Kidney capillary endothelial cell (primary cell): ENCODE data around the gene ABCA13.

Experiments used
- DNase-seq: peaks from one replicate; pipeline ENCODE4 v3.0.0-alpha.2; 2018; ENCODE audit warnings: low spot score

The ABCA13 gene

DNA sequence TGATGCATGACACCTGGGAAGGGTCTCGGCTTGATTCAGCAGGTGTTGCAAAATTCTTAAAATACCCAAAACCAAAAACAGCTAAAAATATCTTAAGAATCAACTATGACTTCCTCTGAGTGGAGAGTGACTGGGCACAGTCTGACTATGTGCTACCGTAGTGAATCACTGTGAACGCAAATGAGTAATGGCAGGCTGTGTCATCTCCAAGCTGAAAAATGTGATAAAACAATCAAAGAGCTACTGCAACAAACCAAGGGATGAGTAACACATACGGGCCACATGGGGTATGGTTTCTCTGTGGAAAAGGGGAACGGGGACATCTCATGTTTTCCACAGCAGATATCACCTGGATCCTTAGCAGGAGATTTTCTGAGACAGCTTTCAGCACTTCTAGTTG lies 127.5 kb downstream of the ABCA13 start:
- DNase-seq, result peak; percentile 74

DNA sequence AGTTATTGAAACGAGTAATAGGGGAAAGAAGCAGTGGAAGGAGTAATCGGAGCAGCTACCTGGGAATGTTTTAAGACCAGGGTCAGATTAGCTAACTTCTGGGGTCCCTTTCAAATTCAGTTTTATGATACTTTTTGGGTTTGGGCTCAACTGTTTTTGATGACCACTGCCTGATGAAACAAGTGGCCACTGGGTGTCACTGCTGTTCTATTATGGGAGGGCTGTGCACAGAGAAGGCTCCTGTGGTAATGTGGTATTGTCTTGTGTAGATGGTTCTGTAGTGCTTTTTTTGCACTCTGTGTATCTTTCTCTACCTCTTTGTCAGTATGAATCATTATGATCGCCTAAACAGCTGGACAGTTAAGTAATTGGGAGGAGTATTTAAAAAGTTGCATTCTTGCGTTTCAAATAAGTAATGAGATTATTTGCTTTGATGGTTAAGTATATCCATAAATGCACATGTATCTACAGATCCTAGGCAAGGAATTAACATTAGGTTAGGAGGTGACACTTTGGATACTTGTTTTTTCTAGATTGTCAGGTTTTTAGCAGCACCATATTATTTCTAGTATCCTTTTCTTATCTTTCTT lies 128.4 kb downstream of the ABCA13 start:
- DNase-seq, result peak; percentile 56

DNA sequence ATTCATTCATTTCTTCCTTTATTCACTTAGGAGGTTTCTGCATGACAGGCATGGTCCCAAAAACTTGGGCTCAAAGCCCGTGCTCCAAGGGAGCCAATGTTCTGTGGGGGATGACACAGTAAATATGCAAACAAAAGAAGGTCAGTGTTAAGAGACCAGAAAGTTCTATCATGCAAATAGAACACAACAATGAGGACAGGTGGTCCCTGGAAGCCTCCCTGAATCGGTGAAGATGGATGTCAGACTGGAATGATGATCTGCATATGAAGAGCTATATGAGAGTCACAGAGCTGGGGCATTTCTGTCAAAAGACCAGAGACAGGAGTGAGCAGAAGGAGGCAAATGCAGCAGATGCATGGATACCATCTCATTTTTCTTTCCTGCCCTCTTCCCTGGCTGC lies 129.0 kb downstream of the ABCA13 start:
- DNase-seq, result no peak

DNA sequence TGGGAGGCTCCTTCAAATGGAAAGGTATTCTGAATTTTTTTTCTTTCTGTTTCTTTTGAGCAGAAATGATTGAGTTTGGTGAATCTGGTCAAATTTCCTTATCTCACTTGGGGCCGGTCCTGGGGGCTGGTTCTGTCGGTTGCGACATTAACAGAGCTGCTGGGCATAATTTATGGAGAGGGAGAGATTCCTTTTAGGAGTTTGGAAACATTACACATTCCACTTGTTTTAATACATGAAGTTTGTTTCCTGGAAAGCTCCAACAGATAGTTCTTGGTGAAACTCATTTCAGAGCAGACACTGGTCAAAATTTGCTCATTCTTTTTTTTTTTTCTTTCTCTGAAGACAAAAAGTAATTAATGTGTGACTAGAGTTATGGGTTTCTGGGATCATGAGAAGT lies 129.9 kb downstream of the ABCA13 start:
- no peak for DNase-seq

DNA sequence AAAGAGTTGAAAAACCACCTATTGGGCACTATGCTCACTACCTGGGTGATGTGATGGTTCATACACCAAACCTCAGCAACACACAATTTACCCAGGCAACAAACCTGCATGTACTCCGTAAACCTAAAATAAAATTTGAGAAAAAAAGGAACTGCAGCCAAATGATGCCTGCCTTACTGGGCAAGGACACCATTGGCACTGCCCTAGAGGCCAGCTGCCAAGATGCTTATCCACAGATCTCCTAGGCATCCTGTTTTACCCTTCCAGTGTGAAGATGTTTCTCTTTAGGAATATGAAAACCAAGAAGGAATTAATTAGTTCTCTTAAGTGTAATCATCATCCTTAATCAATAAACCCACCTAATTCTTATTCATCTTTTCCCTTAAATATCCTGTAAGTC lies 133.4 kb downstream of the ABCA13 start:
- no peak for DNase-seq

DNA sequence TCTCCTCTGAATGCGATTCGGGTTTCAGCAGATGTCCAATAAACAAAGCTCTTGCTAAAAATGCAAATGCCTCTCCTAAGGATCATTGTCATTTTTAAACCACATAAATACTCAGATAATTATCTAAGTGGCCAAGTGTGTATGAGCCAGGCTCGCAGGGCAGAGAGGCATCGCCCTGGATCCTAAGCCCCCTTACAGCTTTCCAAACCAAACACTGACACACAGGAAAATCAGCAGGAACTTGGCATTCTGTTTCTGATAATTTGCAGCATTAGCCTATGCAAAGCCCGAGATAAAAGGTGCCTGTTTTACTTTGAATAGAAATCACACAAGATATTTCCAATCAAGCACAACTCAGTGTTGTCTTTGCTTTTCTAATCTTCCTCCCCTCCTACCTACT lies 134.4 kb downstream of the ABCA13 start:
- DNase-seq, result no peak

DNA sequence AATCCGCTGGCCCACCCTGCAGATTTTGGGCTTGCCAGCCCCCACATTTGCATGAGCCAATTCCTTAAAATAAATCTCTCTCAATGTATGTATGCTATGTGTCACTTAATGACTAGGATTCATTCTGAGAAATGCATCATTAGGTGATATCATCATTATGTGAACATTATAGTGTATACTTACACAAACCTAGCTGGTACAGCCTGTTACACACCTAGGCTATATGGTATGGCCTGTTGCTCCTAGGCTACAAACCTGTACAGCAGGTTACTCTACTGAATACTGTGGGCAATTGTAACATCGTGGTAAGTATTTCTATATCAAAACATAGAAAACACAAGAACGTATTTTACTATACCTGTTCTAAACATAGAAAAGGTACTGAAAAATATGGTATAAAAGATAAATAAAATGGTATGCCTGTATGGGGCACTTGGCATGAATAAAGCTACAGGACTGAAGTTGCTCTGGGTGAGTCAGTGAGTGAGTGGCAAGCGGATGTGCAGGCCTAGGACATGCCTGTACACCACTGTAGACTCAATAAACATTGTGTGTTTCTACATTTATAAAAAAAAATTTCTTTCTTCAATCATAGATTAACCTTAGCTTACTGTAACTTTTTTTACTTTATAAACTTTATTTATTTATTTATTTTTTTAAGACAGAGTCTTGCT lies 135.9 kb downstream of the ABCA13 start:
- no peak for DNase-seq

DNA sequence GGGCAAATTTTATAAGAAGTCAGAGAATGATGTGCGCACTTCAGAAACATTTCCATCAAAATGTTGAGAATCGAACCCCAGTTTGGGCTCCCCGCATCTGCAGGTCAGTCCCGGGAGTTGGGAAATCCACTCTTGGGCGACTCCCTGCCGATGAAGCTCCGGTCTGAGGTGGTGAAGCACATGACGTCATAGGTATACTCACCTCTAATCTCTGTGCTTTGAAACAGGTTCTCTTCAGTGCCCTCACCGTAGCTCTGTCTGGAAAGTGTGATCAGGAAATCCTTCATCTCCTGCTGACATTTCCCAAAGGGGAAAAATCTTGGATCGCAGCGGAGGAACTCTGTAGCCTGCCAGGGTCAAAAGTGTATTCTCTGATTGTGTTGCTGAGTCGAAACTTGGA lies 138.5 kb downstream of the ABCA13 start:
- no peak for DNase-seq

DNA sequence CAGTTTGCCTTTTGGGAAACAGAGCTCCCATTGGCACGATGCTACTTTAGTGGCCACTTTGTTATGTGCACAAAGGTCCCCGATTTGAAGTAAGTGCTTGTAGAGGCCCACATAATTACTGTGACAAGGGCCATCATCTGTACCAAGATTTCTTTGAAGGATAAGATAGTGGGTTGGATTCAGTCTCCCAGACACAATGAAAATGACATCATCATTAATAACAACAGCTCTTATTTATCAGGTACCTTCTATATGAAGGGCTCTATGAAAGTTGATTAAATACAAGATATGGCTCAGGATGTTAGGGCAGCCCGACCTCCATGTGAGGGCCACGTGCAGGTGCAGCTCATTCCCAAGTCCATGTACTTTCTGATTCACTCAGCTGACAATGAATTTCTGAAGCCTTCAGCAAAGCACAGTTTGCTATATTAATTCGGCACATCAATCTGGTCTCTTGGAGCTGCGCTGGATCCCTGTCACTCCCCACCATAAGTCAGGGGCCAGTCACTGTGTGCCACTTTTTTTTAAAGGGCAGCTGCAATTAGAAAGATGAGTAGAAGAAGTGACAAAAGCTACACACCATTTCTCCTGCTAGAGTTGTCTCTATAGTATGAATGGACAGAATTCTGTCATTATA lies 140.3 kb downstream of the ABCA13 start:
- no peak for DNase-seq

DNA sequence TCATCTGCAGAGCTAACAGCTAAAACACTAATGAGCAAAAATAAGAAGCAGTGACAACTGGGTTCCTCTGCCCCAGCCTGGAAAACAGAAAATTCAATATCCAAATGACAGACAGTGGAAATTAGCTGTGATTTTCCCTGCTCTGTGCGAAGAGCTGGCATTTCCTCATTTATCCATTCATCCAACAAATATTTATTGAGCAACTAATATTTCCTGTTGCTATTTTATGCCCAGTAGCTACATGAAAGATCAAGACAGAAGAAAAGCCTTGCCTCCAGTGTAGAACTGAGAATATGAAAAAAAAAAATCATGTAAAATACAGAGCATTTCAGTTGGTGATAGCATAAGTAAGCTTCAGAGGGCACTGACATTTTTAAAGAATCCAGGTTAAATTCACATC lies 140.9 kb downstream of the ABCA13 start:
- no peak for DNase-seq

DNA sequence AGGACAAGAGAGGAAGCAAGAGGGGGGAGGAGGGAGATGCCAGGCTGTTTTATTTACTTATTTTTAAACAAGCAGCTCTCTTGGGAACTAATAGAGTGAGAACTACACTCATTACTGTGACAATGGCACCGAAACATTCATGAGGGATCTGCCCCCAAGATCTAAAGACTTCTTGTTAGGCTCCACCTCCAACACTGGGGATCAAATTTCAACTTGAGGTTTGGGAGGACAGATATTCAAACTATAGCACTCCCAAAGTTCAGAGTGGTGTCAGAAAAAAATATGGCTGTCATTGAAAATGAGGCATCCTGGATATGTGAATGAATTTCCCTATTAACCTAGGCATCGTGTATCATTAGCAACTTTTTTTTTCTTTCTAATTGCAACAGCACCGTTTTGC lies 145.5 kb downstream of the ABCA13 start:
- DNase-seq, result no peak

DNA sequence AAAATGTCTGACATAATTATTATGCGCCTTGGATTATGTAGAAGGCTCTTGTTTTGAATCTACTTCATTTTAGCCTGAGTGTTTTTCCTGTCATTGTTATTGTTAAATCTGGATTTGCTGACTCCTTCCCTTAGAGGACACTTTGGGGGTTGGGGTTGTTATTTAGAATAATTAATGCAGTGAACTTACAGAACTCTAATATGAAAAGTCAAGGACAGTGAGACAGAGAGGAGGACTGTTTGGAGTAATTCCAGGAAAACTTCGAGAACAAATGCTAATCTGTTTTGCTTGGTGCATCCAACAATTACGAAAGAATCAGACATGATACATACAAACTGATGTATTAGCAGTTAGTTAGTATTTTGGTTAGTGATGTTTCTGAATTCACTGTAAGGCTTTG lies 146.1 kb downstream of the ABCA13 start:
- no peak for DNase-seq

DNA sequence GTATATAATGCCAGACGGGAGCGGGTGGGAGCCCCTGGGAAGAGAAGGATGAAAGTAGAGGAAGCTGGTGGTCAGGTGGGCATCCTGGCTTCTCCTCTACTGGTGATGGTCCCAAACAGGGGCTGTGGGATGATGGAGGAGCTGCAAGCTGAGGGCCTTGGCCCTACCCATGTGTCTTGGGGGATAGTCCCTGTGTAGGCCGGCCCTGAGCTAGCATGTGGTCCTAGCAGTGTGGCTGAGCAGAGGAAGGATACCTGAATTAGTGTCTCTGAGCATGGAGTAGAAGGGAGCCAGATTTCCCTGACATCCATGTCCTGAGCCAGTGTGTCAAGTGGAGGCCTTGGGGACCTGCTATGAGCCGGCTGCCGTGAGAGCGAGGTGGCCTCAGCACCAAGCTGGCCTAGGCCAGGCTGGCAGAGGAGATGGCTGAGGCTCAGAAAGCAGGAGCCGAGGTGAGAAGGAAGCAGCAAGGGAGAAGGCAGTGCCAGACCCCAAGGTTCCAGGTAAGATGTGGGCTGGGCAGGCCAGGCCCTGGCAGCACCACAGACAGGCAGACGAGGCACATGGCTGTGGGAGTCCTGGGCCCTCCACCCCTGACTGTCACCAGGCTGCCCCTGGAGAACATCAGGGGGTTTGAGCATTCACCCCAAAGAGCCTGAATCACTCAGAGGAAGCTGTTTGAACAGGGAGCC lies 150.2 kb downstream of the ABCA13 start:
- DNase-seq, result no peak

DNA sequence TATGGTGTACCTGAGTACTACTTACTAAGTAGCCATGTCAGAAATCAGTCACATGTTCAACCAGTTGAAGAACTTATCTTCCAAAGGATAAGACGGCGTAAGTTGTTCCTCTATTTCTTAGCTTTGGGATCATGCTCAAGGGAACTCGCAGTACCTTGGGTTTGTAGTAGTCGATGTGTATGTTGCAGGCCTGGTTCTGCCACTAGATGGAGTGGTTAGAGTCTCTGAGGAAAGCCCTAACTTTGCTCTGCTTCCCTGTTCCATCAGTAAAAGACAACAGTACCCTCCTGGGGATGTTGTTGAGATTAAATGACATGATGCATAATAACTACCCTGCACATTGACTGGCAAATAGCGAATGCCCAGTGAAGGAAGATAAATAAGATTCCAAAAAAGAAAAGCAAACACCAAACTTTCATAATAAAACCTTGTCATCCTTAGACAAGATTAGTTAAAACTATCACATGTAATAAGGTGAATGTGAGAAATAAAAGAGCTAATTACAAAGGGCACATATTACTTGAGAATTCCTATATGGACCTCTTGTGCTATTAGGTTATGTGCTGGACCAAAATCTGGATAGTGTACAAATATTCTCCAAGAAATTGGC lies 165.9 kb downstream of the ABCA13 start:
- no peak for DNase-seq

DNA sequence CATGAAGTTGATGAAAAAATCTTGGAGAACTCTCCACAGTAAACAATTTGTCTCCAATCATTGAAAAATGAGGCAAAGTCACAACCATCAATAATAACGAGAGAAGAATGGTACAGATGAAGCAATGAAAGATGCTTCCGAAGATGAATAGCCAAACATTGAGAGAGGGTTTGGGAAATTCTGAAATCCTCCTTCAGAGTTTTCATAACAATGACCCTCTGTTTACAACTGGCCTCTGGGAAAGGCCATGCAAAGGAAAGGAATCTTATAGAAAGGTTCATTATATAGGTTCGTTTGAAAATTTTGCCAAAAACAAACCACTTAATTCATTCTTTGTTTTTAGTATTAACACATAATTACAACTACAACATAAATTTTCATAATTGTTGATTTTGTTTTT lies 166.5 kb downstream of the ABCA13 start:
- no peak for DNase-seq

DNA sequence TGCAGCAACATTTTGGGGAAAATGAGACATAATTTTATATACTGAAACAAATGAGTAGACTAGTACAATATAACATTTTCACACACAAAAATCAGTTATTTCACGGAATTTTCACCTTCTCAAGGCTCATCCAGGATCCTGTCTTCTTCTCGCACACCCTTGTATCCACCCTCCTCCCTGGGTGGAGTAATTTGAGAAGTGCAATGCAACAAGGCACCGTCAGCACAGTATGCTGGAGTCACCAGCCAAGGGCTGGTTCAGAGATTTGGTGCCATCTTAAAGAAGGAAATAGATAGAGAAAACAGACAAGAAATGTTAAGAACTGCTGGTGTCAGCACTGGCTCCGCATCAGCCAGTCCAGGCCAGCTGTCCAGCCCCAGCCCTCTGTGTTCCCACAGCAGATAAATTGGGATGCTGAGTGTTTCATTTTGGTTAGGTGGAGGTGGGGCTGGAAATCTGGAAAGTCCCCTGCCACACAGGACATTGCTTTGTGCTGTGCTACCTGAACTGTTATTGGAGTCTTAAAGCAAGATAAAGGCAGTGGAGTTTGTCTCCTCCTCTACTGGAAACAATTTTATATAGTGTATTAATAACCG lies 176.1 kb downstream of the ABCA13 start:
- DNase-seq, result no peak

DNA sequence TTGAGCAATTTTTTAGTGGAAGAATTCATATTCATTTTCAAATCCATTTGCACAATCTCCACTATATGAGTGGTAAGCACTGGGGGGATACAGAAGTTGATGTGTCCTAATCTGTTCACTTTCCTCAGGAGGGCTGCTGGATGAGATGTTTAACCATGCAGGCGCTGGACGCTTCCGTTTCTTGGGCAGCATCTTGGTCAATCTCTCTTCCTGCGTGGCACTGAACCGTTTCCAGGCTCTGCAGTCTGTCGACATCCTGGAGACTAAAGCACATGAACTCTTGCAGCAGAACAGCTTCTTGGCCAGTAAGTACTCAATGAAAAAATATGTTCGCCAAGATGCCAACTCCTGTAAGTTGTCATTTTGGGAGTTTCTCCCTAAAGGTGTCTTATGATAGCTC lies 179.3 kb downstream of the ABCA13 start:
- no peak for DNase-seq

DNA sequence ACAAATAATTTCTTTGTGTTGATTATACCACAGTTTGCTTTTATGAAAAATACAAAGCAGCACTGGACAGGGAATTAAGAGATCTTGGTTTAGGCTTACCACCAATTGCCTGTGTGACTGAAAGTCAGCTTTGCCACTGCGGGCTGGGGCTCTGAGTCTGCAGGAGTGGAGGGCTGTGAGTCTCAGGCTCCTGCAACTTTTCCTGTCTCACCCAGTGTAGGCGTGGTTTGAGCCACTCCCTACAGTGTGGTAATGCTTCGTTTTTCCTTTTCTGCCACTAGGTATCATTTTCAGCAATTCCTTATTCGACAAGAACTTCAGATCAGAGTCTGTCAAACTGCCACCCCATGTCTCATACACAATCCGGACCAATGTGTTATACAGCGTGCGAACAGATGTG lies 180.6 kb downstream of the ABCA13 start:
- DNase-seq, result no peak

DNA sequence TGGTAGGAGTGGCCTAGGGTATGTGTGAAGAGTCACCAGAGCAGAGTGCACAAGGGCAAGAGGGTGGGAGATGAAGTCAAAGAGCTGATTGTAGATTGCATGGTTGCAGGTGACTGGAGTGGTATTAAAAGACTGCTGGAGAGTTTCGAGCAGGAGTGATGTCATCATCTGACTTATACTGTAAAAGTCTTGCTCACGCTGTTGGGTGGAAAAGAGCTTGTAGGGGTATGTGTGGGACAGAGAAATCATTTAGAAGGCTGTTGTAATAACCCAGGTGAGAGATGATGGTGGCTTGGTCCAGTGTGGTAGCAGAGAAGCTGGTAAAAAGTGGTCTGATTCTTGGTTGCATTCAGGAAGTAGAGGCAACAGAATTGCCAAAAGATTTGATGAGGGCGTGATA lies 184.1 kb downstream of the ABCA13 start:
- DNase-seq, result no peak

DNA sequence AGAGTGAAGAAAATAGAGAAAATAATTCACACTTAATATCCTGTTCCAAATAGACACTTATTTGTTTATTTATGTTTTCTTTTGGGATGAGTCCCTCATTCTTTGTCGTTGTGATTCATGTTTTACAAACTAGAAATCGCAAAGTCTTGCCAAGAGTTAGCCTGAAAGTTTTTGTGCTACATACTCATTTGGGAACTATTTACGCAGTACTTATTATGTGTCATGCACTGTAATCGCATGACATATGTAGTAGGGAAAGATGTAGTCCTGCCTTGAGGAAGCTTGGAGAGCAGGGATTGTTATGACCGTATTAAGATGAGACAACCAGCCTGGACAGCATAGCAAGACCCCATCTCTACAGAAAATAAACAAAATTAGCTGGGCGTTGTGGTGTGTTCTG lies 189.3 kb downstream of the ABCA13 start:
- no peak for DNase-seq

DNA sequence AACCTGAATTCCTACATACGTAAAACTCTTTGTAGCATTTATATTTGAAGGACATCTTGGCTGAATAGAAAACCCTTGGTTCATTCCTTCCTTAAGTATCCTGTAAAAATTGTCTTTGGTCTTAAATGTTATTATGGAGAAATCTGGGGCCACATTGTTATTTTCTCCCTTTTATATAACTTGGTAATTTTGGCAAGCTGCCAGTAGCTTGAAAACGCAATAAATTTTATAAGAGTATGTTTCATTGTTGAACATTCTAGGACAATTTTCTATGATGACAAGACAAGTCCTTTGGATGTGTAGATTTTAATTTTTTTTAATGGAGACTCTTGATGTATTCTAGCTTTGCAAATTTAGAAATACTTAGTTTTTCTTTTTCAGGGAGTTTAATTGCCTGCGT lies 191.9 kb downstream of the ABCA13 start:
- no peak for DNase-seq

DNA sequence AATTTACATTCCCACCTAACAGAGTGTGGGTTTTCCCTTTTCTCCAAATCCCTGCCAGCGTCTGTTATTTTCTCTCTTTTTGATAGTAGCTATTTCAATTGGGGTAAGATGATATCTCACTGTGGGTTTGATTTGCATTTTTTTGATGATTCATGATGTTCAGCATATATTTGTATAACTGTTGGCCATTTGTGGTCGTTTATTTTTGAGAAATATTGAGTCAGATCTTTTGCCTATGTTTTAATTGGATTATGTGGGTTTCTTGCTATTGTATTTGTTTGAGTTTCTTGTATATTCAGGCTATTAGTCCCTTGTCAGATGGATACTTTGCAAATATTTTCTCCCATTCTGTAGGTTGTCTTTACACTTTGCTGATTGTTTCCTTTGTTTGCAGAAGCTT lies 193.8 kb downstream of the ABCA13 start:
- DNase-seq, result no peak
